ENCODE results near the gene FRZB.

DNA sequence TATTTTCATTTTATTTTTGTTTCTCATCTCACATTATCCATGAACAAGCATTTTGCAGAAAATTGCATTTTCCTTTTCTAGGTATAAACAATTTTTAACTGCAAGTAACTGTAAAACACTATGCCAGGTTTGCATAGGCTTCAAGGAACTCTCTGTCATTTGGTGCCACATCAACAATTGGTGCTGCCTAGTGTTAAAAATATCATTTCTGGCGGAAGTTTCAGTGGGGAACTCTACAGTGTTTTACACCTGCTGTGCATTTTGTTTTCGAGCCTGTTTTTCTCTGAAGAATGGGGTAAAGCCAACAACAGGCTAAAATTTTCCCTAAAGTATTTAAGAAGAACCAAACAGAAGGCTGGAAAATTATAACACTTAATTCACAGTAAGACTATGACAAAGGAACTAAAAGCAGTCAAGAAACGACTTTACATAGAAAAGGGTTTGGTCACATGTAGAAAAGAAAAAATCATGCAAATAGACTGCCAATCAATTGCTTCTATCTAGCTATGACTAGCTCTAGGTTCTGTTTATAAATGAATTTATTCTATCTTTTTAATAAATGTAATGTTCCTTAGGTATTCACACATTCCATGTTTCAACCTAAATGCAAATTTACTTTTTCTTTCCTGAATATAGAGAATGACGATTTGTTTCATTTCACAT lies 21.4 kb upstream of the FRZB start:
- TF ChIP-seq ZNF274 (IDR thresholded peaks at IDR 0.05; ENCODE audit: low read depth, low read length), result no peak
- TF ChIP-seq YY1 (IDR thresholded peaks at IDR 0.05; ENCODE audit: insufficient read depth, insufficient read length), result no peak
- no peak for TF ChIP-seq SUZ12 (IDR thresholded peaks at IDR 0.05; ENCODE audit: extremely low read depth, insufficient read depth, insufficient read length)

Measured in NT2/D1 (cell line).